Measurements from ENCODE around the gene SLC16A8. TPM values are rescaled to one million over a fixed set of nuclear protein-coding genes. Genes with fewer than 3 reads are reported as not detected.
A peak's percentile ranks its signal among the peaks of the same experiment; 100 is the strongest.

The SLC16A8 gene
- total RNA-seq, 1 experiment from 2014 or later: not detected

DNA sequence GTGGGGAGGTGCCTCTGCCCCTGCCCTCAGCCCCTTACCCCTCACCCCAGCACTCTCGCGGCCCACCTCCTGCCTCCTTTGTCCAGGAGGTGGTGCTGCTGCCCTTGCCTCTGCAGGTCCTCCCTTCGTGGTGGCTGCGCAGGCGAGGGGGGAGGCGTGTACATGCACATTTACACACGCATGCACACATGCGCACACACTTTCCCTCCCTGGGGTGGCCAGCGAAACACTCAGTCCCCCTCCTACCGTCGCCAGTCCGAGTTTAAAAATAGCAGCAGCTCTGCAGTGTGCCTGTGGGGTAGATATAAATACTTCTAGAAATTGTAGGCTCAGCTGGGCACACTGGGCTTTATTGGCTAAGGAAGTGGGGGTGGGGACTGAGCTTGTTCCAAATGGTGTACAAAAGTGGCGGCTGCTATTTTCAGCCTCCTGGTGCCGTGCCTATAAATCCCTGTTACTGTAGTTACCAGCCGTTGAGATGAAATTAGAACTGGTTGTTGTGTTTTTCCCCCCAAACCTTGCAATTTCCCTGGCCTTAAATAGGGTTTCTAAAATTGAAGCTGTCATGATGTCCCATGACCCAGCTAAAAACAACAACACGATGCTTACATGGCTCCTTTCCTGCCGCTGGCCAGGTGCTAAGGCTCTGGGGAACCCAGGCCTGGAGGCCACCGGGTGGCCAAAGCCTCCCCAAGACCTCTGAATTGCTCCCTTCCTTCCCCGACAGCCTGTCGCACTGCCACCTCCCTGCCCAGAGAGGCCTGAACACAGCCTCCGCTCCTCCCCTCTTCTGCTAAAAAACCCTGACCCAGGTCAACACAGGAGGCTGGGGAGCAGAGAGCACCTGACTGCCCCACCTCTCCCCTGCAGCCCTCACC lies 14.4 kb downstream of the SLC16A8 start:
- CTCF ChIA-PET: interaction anchor here (0.5 to 1.7 kb wide), 5 partner anchors 11 to 452 kb away, joined by 3 to 4 read pairs (median 4); no protein-coding TSS in a partner anchor
- Mint-ChIP-seq H3K4me1 (ENCODE audit: insufficient read depth, unreplicated experiment) (no peaks in the 10 kb centered on the region), H3K9me3 (ENCODE audit: unreplicated experiment) (no peaks in the 10 kb centered on the region), H3K27me3 (ENCODE audit: insufficient read depth, unreplicated experiment) (no peaks in the 10 kb centered on the region), H3K4me3 (ENCODE audit: unreplicated experiment) (no peak overlapping the region), H3K27ac (ENCODE audit: low read depth, unreplicated experiment) (no peak overlapping the region), H3K36me3 (ENCODE audit: insufficient read depth, unreplicated experiment) (peaks cover 45% of the 10 kb centered on the region)
- DNase-seq (ENCODE audit: unreplicated experiment): no peak
- intact Hi-C loops (cut with micrococcal nuclease): no loop called here
- TF ChIP-seq, protein P1, sequence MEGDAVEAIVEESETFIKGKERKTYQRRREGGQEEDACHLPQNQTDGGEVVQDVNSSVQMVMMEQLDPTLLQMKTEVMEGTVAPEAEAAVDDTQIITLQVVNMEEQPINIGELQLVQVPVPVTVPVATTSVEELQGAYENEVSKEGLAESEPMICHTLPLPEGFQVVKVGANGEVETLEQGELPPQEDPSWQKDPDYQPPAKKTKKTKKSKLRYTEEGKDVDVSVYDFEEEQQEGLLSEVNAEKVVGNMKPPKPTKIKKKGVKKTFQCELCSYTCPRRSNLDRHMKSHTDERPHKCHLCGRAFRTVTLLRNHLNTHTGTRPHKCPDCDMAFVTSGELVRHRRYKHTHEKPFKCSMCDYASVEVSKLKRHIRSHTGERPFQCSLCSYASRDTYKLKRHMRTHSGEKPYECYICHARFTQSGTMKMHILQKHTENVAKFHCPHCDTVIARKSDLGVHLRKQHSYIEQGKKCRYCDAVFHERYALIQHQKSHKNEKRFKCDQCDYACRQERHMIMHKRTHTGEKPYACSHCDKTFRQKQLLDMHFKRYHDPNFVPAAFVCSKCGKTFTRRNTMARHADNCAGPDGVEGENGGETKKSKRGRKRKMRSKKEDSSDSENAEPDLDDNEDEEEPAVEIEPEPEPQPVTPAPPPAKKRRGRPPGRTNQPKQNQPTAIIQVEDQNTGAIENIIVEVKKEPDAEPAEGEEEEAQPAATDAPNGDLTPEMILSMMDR (IDR thresholded peaks at IDR 0.05; ENCODE audit: unreplicated experiment): peak; percentile 29
- POLR2A ChIA-PET: interaction anchor here (2.4 kb wide), 1 partner anchor 13 kb away, joined by 7 read pairs; the partner anchor contains the start of gene PICK1
- BruUV-seq (replicated peaks): no TSS peak

DNA sequence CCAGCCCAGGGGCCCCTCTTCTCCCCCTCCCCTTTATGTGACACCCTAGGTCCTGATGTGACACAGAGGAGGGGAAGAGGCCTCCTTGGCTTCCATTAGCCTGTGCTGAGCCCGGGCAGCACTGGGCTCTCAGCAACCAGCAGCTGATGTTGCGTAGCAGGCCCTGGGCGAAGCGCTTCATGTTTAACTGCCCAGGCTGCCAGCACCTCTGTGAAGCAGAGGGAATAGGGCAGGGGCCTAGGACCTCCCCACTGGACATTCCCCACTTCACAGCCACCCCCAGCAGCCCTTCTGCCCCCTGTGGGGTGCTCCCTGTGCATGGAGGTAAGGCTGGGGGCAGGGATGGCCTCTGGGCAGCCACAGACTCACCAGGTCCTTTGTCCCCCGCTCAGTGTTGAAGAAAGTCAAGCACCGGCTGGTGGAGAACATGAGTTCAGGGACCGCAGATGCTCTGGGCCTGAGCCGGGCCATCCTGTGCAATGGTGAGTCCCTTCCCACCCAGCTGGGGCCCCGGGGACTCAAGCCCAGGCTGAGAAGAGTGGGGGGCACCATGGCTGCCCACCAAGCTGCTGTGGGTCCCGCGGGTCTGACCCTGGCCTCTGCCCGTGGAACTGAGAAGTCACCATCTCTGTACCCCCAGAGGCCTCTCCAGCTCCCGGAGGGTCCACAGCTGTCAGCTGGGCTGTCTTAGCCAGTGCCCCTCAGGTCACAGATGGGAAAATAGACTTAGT lies 15.2 kb downstream of the SLC16A8 start:
- POLR2A ChIA-PET: interaction anchor here (2.4 kb wide), 1 partner anchor 12 kb away, joined by 7 read pairs; the partner anchor contains the start of gene PICK1
- Mint-ChIP-seq H3K4me3 (ENCODE audit: unreplicated experiment) (no peak overlapping the region), H3K27ac (ENCODE audit: low read depth, unreplicated experiment) (no peak overlapping the region)

DNA sequence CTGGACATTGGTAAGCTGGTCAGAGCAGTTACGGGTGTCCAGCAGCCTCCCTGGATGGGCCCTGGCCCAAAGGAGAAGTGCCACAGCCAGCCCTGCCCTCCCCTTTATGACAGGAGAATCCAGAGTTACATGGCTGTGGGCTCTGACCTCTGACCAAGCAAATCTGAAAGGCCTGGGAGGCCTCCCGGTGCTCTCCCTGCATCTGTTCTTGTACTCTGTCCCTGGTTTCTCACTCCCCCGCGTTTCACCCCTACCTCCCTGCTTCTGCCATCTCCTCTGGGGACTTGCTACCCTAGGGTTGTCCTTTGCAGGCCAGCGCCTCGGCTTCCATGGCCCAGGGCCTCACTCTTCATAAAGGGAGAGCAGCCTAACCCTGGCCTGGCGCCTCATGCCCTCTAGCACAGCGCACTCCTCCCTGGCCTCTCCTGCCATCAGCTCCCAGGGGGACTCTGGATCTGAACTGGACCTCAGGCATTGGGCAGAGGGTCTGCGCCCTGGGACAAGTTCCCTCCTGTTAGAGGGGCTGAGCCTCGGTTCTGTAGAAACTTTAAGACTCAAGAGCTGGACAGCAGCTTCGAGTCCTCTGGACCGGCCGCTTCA lies 16.1 kb downstream of the SLC16A8 start:
- Mint-ChIP-seq H3K27ac (ENCODE audit: low read depth, unreplicated experiment) (no peak overlapping the region), H3K4me1 (ENCODE audit: insufficient read depth, unreplicated experiment) (peaks cover 2% of the 10 kb centered on the region), H3K36me3 (ENCODE audit: insufficient read depth, unreplicated experiment) (peaks cover 56% of the 10 kb centered on the region), H3K4me3 (ENCODE audit: unreplicated experiment) (no peak overlapping the region), H3K27me3 (ENCODE audit: insufficient read depth, unreplicated experiment) (no peaks in the 10 kb centered on the region), H3K9me3 (ENCODE audit: unreplicated experiment) (no peaks in the 10 kb centered on the region)
- no TSS peak for BruUV-seq (replicated peaks)
- POLR2A ChIA-PET: interaction anchor here (0.6 to 0.7 kb wide), 2 partner anchors 8 to 22 kb away, joined by 3 read pairs; no protein-coding TSS in a partner anchor
- intact Hi-C loops (cut with micrococcal nuclease): no loop called here
- no peak for DNase-seq (ENCODE audit: unreplicated experiment)
- CTCF ChIA-PET: no interaction called here
- TF ChIP-seq, protein P1 (IDR thresholded peaks at IDR 0.05; ENCODE audit: unreplicated experiment): no peak

More for the DNA sequence above, 15.2 kb downstream of the SLC16A8 start:
- intact Hi-C loops (cut with micrococcal nuclease): no loop called here
- CTCF ChIA-PET: interaction anchor here (0.5 to 0.7 kb wide), 3 partner anchors 10 to 170 kb away, joined by 3 to 4 read pairs (median 4); no protein-coding TSS in a partner anchor
- H3K9me3 Mint-ChIP-seq (ENCODE audit: unreplicated experiment): no peaks in the 10 kb centered on the region
- BruUV-seq (replicated peaks): no TSS peak
- DNase-seq (ENCODE audit: unreplicated experiment): no peak
- peaks cover 51% of the 10 kb centered on the region for H3K36me3 Mint-ChIP-seq (ENCODE audit: insufficient read depth, unreplicated experiment)
- TF ChIP-seq, protein P1 (IDR thresholded peaks at IDR 0.05; ENCODE audit: unreplicated experiment): no peak
- no peaks in the 10 kb centered on the region for H3K27me3 Mint-ChIP-seq (ENCODE audit: insufficient read depth, unreplicated experiment)
- H3K4me1 Mint-ChIP-seq (ENCODE audit: insufficient read depth, unreplicated experiment): no peaks in the 10 kb centered on the region

All from MCF 10A (cell line).